Measurements from ENCODE around the gene ANKRD52. TPM values are rescaled to one million over a fixed set of nuclear protein-coding genes. Genes with fewer than 3 reads are reported as not detected.

The ANKRD52 gene
- total and polyA plus RNA-seq, 10 of the 15 experiments (the other 5 are each of a cell fraction or from before 2014, with no cell fraction given) = 0.90 to 55.3 (median 16.1) TPM

DNA sequence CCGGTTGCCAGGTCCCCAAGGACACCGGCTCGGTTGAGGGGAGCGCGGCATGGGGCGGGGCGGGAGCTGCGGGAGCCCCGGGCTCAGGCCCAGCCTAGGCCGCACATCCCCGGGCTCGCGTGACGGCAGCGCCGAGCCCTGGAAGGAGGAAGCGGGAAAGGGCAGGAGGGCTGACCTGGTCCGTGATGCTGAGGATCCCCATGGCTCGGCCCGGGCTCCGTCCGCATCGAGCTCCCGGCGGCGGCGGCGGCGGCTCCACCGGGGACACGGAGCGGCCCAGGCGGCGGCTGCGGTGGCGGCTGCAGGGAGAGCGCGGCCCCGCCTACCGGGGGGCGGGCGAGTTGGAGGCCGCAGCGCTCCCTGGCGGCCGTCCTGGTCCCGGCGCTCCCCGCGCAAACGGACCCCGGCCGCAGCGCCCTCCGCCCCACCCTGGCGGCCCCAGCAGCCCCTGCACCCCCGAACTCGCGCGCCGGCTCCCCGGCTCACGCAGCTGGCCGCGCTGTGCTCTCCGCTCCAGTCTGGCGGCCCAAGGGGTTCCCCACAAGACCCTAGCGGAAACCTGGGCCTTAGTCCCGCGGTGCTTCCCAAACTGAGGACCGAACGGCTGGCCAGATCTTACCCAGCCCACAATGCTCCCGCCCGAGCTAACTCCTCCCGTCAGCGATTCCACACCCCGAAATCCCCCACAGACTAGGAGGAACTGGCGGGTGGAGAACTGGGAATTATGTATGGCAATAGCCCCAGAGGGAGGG, at the start of gene ANKRD52 (continued):
- TF ChIP-seq, protein P1, sequence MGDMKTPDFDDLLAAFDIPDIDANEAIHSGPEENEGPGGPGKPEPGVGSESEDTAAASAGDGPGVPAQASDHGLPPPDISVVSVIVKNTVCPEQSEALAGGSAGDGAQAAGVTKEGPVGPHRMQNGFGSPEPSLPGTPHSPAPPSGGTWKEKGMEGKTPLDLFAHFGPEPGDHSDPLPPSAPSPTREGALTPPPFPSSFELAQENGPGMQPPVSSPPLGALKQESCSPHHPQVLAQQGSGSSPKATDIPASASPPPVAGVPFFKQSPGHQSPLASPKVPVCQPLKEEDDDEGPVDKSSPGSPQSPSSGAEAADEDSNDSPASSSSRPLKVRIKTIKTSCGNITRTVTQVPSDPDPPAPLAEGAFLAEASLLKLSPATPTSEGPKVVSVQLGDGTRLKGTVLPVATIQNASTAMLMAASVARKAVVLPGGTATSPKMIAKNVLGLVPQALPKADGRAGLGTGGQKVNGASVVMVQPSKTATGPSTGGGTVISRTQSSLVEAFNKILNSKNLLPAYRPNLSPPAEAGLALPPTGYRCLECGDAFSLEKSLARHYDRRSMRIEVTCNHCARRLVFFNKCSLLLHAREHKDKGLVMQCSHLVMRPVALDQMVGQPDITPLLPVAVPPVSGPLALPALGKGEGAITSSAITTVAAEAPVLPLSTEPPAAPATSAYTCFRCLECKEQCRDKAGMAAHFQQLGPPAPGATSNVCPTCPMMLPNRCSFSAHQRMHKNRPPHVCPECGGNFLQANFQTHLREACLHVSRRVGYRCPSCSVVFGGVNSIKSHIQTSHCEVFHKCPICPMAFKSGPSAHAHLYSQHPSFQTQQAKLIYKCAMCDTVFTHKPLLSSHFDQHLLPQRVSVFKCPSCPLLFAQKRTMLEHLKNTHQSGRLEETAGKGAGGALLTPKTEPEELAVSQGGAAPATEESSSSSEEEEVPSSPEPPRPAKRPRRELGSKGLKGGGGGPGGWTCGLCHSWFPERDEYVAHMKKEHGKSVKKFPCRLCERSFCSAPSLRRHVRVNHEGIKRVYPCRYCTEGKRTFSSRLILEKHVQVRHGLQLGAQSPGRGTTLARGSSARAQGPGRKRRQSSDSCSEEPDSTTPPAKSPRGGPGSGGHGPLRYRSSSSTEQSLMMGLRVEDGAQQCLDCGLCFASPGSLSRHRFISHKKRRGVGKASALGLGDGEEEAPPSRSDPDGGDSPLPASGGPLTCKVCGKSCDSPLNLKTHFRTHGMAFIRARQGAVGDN (IDR thresholded peaks at IDR 0.05) = peak; percentile 70; the same call in 1 of the 2 replicates
- TF ChIP-seq, protein P2, sequence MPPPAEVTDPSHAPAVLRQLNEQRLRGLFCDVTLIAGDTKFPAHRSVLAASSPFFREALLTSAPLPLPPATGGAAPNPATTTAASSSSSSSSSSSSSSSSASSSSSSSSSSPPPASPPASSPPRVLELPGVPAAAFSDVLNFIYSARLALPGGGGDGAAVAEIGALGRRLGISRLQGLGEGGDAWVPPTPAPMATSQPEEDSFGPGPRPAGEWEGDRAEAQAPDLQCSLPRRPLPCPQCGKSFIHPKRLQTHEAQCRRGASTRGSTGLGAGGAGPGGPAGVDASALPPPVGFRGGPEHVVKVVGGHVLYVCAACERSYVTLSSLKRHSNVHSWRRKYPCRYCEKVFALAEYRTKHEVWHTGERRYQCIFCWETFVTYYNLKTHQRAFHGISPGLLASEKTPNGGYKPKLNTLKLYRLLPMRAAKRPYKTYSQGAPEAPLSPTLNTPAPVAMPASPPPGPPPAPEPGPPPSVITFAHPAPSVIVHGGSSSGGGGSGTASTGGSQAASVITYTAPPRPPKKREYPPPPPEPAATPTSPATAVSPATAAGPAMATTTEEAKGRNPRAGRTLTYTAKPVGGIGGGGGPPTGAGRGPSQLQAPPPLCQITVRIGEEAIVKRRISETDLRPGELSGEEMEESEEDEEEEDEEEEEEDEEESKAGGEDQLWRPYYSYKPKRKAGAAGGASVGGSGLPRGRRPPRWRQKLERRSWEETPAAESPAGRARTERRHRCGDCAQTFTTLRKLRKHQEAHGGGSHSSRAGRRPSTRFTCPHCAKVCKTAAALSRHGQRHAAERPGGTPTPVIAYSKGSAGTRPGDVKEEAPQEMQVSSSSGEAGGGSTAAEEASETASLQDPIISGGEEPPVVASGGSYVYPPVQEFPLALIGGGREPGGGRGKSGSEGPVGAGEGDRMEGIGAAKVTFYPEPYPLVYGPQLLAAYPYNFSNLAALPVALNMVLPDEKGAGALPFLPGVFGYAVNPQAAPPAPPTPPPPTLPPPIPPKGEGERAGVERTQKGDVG (CRISPR knock-in tag; IDR thresholded peaks at IDR 0.05) = no peak
- TF ChIP-seq, protein P3, sequence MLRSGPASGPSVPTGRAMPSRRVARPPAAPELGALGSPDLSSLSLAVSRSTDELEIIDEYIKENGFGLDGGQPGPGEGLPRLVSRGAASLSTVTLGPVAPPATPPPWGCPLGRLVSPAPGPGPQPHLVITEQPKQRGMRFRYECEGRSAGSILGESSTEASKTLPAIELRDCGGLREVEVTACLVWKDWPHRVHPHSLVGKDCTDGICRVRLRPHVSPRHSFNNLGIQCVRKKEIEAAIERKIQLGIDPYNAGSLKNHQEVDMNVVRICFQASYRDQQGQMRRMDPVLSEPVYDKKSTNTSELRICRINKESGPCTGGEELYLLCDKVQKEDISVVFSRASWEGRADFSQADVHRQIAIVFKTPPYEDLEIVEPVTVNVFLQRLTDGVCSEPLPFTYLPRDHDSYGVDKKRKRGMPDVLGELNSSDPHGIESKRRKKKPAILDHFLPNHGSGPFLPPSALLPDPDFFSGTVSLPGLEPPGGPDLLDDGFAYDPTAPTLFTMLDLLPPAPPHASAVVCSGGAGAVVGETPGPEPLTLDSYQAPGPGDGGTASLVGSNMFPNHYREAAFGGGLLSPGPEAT (IDR thresholded peaks at IDR 0.05; ENCODE audit: low read depth) = peak; percentile 55
- TF ChIP-seq NR2C1 (IDR thresholded peaks at IDR 0.05) = 0 out of 2 replicates have a peak, but pooled peaks have one; percentile 36
- no peak for TF ChIP-seq RAD51 (IDR thresholded peaks at IDR 0.05)
- TF ChIP-seq RBBP5 (conservative IDR thresholded peaks at IDR 0.05) = no peak
- 0 out of 2 replicates have a peak, but pooled peaks have one; percentile 39 for TF ChIP-seq CREB1 (IDR thresholded peaks at IDR 0.05; ENCODE audit: low read depth)
- TF ChIP-seq NFYA (IDR thresholded peaks at IDR 0.05; ENCODE audit: borderline replicate concordance, low read depth, low read length) = no peak
- TF ChIP-seq, protein P4, sequence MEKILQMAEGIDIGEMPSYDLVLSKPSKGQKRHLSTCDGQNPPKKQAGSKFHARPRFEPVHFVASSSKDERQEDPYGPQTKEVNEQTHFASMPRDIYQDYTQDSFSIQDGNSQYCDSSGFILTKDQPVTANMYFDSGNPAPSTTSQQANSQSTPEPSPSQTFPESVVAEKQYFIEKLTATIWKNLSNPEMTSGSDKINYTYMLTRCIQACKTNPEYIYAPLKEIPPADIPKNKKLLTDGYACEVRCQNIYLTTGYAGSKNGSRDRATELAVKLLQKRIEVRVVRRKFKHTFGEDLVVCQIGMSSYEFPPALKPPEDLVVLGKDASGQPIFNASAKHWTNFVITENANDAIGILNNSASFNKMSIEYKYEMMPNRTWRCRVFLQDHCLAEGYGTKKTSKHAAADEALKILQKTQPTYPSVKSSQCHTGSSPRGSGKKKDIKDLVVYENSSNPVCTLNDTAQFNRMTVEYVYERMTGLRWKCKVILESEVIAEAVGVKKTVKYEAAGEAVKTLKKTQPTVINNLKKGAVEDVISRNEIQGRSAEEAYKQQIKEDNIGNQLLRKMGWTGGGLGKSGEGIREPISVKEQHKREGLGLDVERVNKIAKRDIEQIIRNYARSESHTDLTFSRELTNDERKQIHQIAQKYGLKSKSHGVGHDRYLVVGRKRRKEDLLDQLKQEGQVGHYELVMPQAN (conservative IDR thresholded peaks at IDR 0.05) = peak; percentile 95
- no peak for TF ChIP-seq ASH2L (IDR thresholded peaks at IDR 0.05; ENCODE audit: borderline replicate concordance, low read depth)
- TF ChIP-seq, protein P5, sequence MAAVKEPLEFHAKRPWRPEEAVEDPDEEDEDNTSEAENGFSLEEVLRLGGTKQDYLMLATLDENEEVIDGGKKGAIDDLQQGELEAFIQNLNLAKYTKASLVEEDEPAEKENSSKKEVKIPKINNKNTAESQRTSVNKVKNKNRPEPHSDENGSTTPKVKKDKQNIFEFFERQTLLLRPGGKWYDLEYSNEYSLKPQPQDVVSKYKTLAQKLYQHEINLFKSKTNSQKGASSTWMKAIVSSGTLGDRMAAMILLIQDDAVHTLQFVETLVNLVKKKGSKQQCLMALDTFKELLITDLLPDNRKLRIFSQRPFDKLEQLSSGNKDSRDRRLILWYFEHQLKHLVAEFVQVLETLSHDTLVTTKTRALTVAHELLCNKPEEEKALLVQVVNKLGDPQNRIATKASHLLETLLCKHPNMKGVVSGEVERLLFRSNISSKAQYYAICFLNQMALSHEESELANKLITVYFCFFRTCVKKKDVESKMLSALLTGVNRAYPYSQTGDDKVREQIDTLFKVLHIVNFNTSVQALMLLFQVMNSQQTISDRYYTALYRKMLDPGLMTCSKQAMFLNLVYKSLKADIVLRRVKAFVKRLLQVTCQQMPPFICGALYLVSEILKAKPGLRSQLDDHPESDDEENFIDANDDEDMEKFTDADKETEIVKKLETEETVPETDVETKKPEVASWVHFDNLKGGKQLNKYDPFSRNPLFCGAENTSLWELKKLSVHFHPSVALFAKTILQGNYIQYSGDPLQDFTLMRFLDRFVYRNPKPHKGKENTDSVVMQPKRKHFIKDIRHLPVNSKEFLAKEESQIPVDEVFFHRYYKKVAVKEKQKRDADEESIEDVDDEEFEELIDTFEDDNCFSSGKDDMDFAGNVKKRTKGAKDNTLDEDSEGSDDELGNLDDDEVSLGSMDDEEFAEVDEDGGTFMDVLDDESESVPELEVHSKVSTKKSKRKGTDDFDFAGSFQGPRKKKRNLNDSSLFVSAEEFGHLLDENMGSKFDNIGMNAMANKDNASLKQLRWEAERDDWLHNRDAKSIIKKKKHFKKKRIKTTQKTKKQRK (IDR thresholded peaks at IDR 0.05; ENCODE audit: low read depth, low read length) = no peak
- TF ChIP-seq, protein P6, sequence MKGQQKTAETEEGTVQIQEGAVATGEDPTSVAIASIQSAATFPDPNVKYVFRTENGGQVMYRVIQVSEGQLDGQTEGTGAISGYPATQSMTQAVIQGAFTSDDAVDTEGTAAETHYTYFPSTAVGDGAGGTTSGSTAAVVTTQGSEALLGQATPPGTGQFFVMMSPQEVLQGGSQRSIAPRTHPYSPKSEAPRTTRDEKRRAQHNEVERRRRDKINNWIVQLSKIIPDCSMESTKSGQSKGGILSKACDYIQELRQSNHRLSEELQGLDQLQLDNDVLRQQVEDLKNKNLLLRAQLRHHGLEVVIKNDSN (IDR thresholded peaks at IDR 0.05; ENCODE audit: borderline replicate concordance, extremely low read length, insufficient read depth, low read depth, low read length) = no peak

Data from GM12878 (cell line).